ENCODE data around the gene COL15A1. TPM values are rescaled to one million over a fixed set of nuclear protein-coding genes. Genes with fewer than 3 reads are reported as not detected.
A peak's percentile ranks its signal among the peaks of the same experiment; 100 is the strongest.

Gene COL15A1
- polyA plus RNA-seq, 3 donors from 2014 or later, result 0.36 to 0.85 (median 0.54) TPM

GRCh38 chr9:98990181-98990870 lies 46.6 kb downstream of the COL15A1 start:
- H3K4me1 Mint-ChIP-seq, result no peaks in the 10 kb centered on the region
- H3K36me3 Mint-ChIP-seq, result no peaks in the 10 kb centered on the region
- peaks cover 0 to 2% (median 0%) of the 10 kb centered on the region in 6 donors for H3K9me3 Mint-ChIP-seq
- no peak for DNase-seq
- no peak overlapping the region for H3K4me3 Mint-ChIP-seq
- H3K27me3 Mint-ChIP-seq (ENCODE audit: low read depth in 3 of 3), result peaks cover 1 to 6% (median 2%) of the 10 kb centered on the region in 3 donors
- no peak overlapping the region for H3K27ac Mint-ChIP-seq

- H3K9me3 Mint-ChIP-seq, result peaks cover 0 to 2% (median 0%) of the 10 kb centered on the region in 6 donors
- H3K36me3 Mint-ChIP-seq, result no peaks in the 10 kb centered on the region
- H3K4me1 Mint-ChIP-seq, result no peaks in the 10 kb centered on the region
- no peak for DNase-seq
- H3K27me3 Mint-ChIP-seq (ENCODE audit: low read depth in 3 of 3), result peaks cover 3 to 8% (median 7%) of the 10 kb centered on the region in 3 donors
- H3K4me3 Mint-ChIP-seq, result no peak overlapping the region
- H3K27ac Mint-ChIP-seq, result no peak overlapping the region
These were observed 48.6 kb downstream of the COL15A1 start for GRCh38 chr9:98992107-98992884.

- Mint-ChIP-seq H3K27ac (peak overlapping the region in 1 of 6 donors; percentile 56), H3K27me3 (ENCODE audit: low read depth in 3 of 3) (peaks cover 3 to 7% (median 5%) of the 10 kb centered on the region in 3 donors), H3K4me3 (no peak overlapping the region), H3K36me3 (no peaks in the 10 kb centered on the region), H3K4me1 (peaks cover 0 to 2% of the 10 kb centered on the region in 2 donors), H3K9me3 (peaks cover 0 to 2% (median 0%) of the 10 kb centered on the region in 6 donors)
- no peak for DNase-seq
These were observed 49.3 kb downstream of the COL15A1 start for GRCh38 chr9:98992885-98993569.

GRCh38 chr9:98993570-98993945 lies 49.9 kb downstream of the COL15A1 start:
- peak overlapping the region in 1 of 6 donors; percentile 56 for H3K27ac Mint-ChIP-seq
- H3K27me3 Mint-ChIP-seq (ENCODE audit: low read depth in 3 of 3), result peaks cover 3 to 9% (median 5%) of the 10 kb centered on the region in 3 donors
- peaks cover 0 to 2% (median 0%) of the 10 kb centered on the region in 6 donors for H3K9me3 Mint-ChIP-seq
- no peaks in the 10 kb centered on the region for H3K36me3 Mint-ChIP-seq
- peaks cover 0 to 7% of the 10 kb centered on the region in 2 donors for H3K4me1 Mint-ChIP-seq
- no peak for DNase-seq
- H3K4me3 Mint-ChIP-seq, result no peak overlapping the region

- no peak overlapping the region for H3K27ac Mint-ChIP-seq
- H3K4me3 Mint-ChIP-seq, result no peak overlapping the region
- DNase-seq, result no peak
- peaks cover 0 to 2% (median 0%) of the 10 kb centered on the region in 6 donors for H3K9me3 Mint-ChIP-seq
- peaks cover 3 to 9% (median 5%) of the 10 kb centered on the region in 3 donors for H3K27me3 Mint-ChIP-seq (ENCODE audit: low read depth in 3 of 3)
- H3K4me1 Mint-ChIP-seq, result peaks cover 2 to 10% of the 10 kb centered on the region in 2 donors
- H3K36me3 Mint-ChIP-seq, result no peaks in the 10 kb centered on the region
These were observed 50.7 kb downstream of the COL15A1 start for GRCh38 chr9:98994172-98995058.

GRCh38 chr9:98995059-98995671 lies 51.5 kb downstream of the COL15A1 start:
- no peak for DNase-seq
- peaks cover 3 to 9% (median 5%) of the 10 kb centered on the region in 3 donors for H3K27me3 Mint-ChIP-seq (ENCODE audit: low read depth in 3 of 3)
- H3K4me3 Mint-ChIP-seq, result no peak overlapping the region
- H3K9me3 Mint-ChIP-seq, result peaks cover 0 to 2% (median 0%) of the 10 kb centered on the region in 6 donors
- no peak overlapping the region for H3K27ac Mint-ChIP-seq
- H3K36me3 Mint-ChIP-seq, result no peaks in the 10 kb centered on the region
- H3K4me1 Mint-ChIP-seq, result peaks cover 2 to 11% of the 10 kb centered on the region in 2 donors

GRCh38 chr9:98995971-98996504 lies 52.3 kb downstream of the COL15A1 start:
- H3K27ac Mint-ChIP-seq, result no peak overlapping the region
- no peak overlapping the region for H3K4me3 Mint-ChIP-seq
- no peaks in the 10 kb centered on the region for H3K9me3 Mint-ChIP-seq
- peaks cover 10 to 20% of the 10 kb centered on the region in 2 donors for H3K4me1 Mint-ChIP-seq
- H3K36me3 Mint-ChIP-seq, result no peaks in the 10 kb centered on the region
- DNase-seq, result no peak
- H3K27me3 Mint-ChIP-seq (ENCODE audit: low read depth in 3 of 3), result peaks cover 3 to 9% (median 5%) of the 10 kb centered on the region in 3 donors

- Mint-ChIP-seq H3K27ac (no peak overlapping the region), H3K4me1 (peaks cover 20 to 32% of the 10 kb centered on the region in 2 donors), H3K4me3 (no peak overlapping the region), H3K9me3 (no peaks in the 10 kb centered on the region), H3K27me3 (ENCODE audit: low read depth in 3 of 3) (peaks cover 3 to 9% (median 5%) of the 10 kb centered on the region in 3 donors), H3K36me3 (no peaks in the 10 kb centered on the region)
- DNase-seq, result no peak
These were observed 53.9 kb downstream of the COL15A1 start for GRCh38 chr9:98997604-98998003.

- H3K27me3 Mint-ChIP-seq (ENCODE audit: low read depth in 3 of 3), result peaks cover 3 to 9% (median 6%) of the 10 kb centered on the region in 3 donors
- no peak overlapping the region for H3K4me3 Mint-ChIP-seq
- DNase-seq, result peak; percentile 46 to 51 (median 50)
- peaks cover 20 to 37% of the 10 kb centered on the region in 2 donors for H3K4me1 Mint-ChIP-seq
- H3K9me3 Mint-ChIP-seq, result no peaks in the 10 kb centered on the region
- no peaks in the 10 kb centered on the region for H3K36me3 Mint-ChIP-seq
- peak overlapping the region in 1 of 6 donors; percentile 16 for H3K27ac Mint-ChIP-seq
These were observed 54.9 kb downstream of the COL15A1 start for GRCh38 chr9:98998441-98999151.

- Mint-ChIP-seq H3K4me1 (peaks cover 20 to 38% of the 10 kb centered on the region in 2 donors), H3K27me3 (ENCODE audit: low read depth in 3 of 3) (peaks cover 5 to 9% (median 8%) of the 10 kb centered on the region in 3 donors), H3K36me3 (no peaks in the 10 kb centered on the region), H3K4me3 (no peak overlapping the region), H3K9me3 (no peaks in the 10 kb centered on the region), H3K27ac (peak overlapping the region in 1 of 6 donors; percentile 16)
- DNase-seq, result no peak
These were observed 55.4 kb downstream of the COL15A1 start for GRCh38 chr9:98999152-98999525.

- peak; percentile 51 to 64 (median 60) for DNase-seq
- Mint-ChIP-seq H3K27ac (peak overlapping the region in 4 of 6 donors; percentile 16 to 41 (median 35)), H3K9me3 (no peaks in the 10 kb centered on the region)
These were observed 57.0 kb downstream of the COL15A1 start for GRCh38 chr9:99000476-99001395.

More at GRCh38 chr9:99000476-99001395, 57.0 kb downstream of the COL15A1 start:
- peaks cover 4 to 10% (median 6%) of the 10 kb centered on the region in 3 donors for H3K27me3 Mint-ChIP-seq (ENCODE audit: low read depth in 3 of 3)
- H3K36me3 Mint-ChIP-seq, result peaks cover 0 to 4% (median 0%) of the 10 kb centered on the region in 3 donors
- peaks cover 20 to 46% of the 10 kb centered on the region in 2 donors for H3K4me1 Mint-ChIP-seq
- H3K4me3 Mint-ChIP-seq, result peak overlapping the region in 3 of 5 donors; percentile 55 to 59 (median 56)
